Stimulated activated CD4-positive, alpha-beta T cell treated with anti-CD3 and anti-CD28 coated beads, Interleukin-2, amount 100 ng/mL, for 48 hours (primary cell): Measurements from ENCODE around the gene XYLT1.

ENCODE experiments used
- DNase-seq, 2 donors: peaks; one replicate each; pipeline ENCODE4 v3.0.0-alpha.2; 2020

XYLT1 gene

DNA sequence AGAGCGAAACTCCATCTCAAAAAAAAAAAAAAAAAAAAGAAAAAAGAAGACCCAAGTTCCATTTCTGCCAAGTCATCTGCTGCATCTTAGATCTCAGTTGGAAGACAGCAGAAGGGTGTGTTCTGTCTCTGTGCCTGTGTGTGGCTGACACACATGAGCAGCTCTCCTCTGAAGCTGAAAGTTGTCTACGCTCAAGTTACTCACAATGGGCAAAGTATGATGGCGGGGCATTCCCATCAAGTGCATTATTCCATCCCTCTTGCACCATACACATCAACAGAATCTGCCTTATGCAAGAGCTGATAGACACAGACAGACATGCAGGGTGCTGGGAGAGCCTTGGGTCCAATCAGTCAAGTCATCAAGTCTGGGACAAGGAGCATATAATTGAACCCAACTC lies 402.2 kb downstream of the XYLT1 start:
- no peak for DNase-seq

- no peak for DNase-seq
Observed at GRCh38 chr16:17067882-17068281, 402.9 kb downstream of the XYLT1 start.

DNA sequence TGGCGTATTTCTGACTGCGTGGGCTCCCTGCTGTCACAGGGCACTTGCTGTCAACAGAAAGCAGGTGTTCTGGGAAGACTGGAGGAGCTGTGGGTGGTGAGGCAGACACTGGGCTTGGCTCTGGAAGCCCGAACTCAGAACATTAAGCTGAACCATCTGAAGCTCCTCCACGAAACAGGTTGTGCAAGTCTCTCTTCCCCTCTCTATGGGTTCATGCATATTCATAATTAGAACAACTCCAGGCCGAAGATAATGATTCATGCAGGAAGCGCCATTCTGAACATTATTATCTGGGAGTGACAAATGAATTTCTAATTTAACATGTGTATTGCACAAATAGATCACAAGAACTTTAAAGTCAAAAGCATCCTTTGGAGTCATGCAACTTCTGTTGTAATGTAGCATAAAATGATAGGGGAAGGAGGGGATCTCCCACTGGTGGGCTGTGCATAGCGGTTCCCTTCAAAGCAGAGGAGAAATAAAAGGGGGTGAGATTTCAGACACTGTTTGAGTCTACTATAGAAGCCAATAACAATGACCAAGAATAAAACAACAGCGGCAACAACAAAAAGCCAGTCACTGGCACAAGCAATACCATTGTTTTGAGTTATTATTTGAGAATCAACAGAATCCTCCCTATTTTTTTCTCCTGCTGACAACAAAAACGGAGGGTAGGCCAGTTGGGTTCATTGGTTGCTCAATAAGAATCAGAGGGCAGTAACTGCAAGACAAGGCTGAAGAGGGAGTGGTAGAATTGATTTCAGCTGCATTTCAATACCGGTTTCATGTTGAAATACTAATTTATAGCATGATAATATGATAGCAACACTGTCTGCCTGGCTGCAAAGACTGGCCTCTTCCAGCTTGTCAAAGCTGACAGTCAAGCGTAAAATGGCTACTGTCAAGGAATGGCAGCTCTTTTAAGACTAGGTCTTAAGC lies 407.3 kb downstream of the XYLT1 start:
- no peak for DNase-seq

DNA sequence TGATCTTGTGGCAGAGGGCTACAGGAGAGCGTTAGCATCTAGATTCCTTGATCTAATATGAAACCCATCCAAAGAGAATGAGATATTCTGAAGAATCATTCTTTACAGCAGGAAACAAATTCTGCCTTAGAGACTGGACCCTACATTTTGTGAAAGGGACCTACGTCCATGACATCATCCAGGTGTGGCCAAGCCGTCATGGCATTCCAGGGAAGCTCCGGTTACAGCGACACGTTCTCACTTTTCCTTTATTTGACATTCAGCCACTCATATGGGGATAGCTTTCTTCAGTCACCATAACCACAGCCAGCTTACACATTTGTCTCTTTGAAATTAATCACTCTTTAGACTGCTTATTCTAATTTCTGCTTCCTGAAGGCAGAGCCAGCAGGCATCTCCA lies 408.1 kb downstream of the XYLT1 start:
- DNase-seq = no peak

DNA sequence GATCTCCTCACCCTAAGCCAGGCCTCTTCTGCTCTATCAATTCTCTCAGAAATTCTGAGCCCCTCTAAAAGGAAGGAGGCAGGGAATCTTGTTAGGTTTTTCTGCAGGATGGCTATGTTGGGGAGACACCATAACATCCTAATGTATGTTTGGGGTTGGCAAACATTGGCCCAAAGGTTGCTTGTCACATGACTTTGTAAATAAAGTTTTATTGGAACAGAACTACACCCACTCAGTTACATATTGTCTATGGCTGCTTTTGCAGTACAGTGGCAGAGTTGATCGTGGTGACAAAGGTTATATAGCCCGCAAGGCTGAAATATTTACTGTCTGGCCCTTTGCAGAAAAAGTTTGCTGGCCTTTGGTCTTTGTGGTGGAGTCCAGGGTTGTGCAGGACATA lies 409.4 kb downstream of the XYLT1 start:
- no peak for DNase-seq

DNA sequence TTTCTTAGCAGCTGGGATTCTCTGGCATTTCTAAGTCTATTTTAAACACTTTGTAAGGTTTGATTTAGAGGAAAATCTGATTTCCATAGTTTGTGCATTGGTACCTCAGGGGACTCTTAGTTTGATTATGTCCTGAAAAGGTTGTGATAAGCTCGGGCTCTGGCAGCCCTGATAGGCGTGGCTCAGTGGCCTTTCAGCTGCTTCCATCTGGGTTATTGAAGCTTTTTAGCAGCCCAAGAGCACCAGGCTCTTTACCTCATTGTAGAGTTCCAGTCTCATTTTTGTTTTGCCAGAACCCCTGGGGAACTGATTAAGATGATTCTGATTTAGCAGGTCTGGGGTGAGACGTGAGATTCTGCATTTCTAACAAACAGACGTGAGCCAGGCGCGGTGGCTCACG lies 412.3 kb downstream of the XYLT1 start:
- DNase-seq = no peak

GRCh38 chr16:17056666-17057065 lies 414.1 kb downstream of the XYLT1 start:
- DNase-seq = no peak

GRCh38 chr16:17053536-17054160 lies 417.1 kb downstream of the XYLT1 start:
- no peak for DNase-seq
